Panc1 (cell line): ENCODE results near the gene NR6A1. TPM values are rescaled to one million over a fixed set of nuclear protein-coding genes. Genes with fewer than 3 reads are reported as not detected.

Experiments used
- ATAC-seq: fragments of 200-7000 bp; cut with Tn5 transposase; 2 replicates; pipeline ENCODE4 v1.9.1; 2020; ENCODE audit warnings: mild to moderate bottlenecking, moderate library complexity
- BruUV-seq: library from RNA; stranded (reverse); fragments of 400-500 nt; replicated peaks from 2 replicates; lab custom pipeline; 2021; lab: Mats Ljungman, UMichigan
- CTCF ChIA-PET: fragments of 300-600 bp; sonication (Branson Sonifier 250); formaldehyde crosslinking; loops from one replicate; lab custom pipeline; 2022; ENCODE audit warnings: antibody characterized with exemption; lab: Charles Lee
- POLR2A ChIA-PET: fragments of 300-600 bp; sonication (Branson Sonifier 250); formaldehyde crosslinking; loops from one replicate; lab custom pipeline; 2022; ENCODE audit warnings: antibody characterized with exemption; lab: Charles Lee
- DNase-seq: peaks from one replicate; pipeline ENCODE4 v3.0.0-alpha.2; 2010; ENCODE audit warnings: low read depth, low spot score
- H3K27ac ChIP-seq: 2 replicates; pipeline ENCODE4 v1.5.1; 2011; ENCODE audit warnings: mild to moderate bottlenecking, low read length, inconsistent platforms
- H3K27me3 ChIP-seq: fragments of 200-500 bp; sonication (Bioruptor generic); 2 replicates; pipeline ENCODE4 v1.6.0; 2014; ENCODE audit warnings: low read length, inconsistent platforms; ENCODE audit not compliant: control insufficient read depth, insufficient read depth
- H3K36me3 ChIP-seq: fragments of 200-500 bp; sonication (Bioruptor generic); 2 replicates; pipeline ENCODE4 v1.5.1; 2014; ENCODE audit warnings: inconsistent platforms, mild to moderate bottlenecking, low read length, moderate library complexity; ENCODE audit not compliant: control insufficient read depth, insufficient read depth
- H3K4me1 ChIP-seq: 2 replicates; pipeline ENCODE4 v1.5.1; 2011; ENCODE audit warnings: inconsistent platforms, mild to moderate bottlenecking, low read length, moderate library complexity; ENCODE audit not compliant: control insufficient read depth, insufficient read depth
- H3K4me3 ChIP-seq, 2 experiments: 2 replicates each; pipeline ENCODE4 v1.5.1; 2011 to 2012; ENCODE audit warnings: low read depth in 2 of 2, low read length in 2 of 2, mild to moderate bottlenecking in 2 of 2, inconsistent platforms in 1 of 2, moderate library complexity in 1 of 2
- H3K9me3 ChIP-seq: fragments of 200-500 bp; sonication (Bioruptor generic); 2 replicates; pipeline ENCODE4 v1.5.1; 2014; ENCODE audit warnings: low read depth, mild to moderate bottlenecking, inconsistent platforms, low read length, moderate library complexity; ENCODE audit not compliant: control insufficient read depth, insufficient read depth
- POLR2AphosphoS5 ChIP-seq: IDR thresholded peaks from 2 replicates; pipeline ENCODE4 v1.6.1; 2012; ENCODE audit warnings: mild to moderate bottlenecking, low read depth, low read length, moderate library complexity
- SIN3A ChIP-seq: IDR thresholded peaks from 2 replicates; pipeline ENCODE4 v1.6.1; 2012; ENCODE audit warnings: low read depth, mild to moderate bottlenecking, low read length, moderate library complexity, borderline replicate concordance; ENCODE audit not compliant: insufficient read depth
- TCF7L2 ChIP-seq: IDR thresholded peaks from 2 replicates; pipeline ENCODE4 v1.6.1; 2011; ENCODE audit warnings: mild to moderate bottlenecking, low read depth, low read length, inconsistent platforms
- in situ Hi-C: cut with HindIII; loops from 2 replicates; pipeline ENCODE4 v1.10.0; 2016; ENCODE audit warnings: low sequenced_read_pairs, low pct_unique_long_range_greater_than_20kb
- intact Hi-C: fragments of 100-400 bp; cut with micrococcal nuclease; formaldehyde crosslinking; loops from one replicate; pipeline ENCODE4 v1.10.0; 2022; ENCODE audit not compliant: unreplicated experiment
- total RNA-seq: library from RNA; stranded (reverse); gene quantifications from one replicate; pipeline ENCODE4 v1.2.1, GENCODE V29; 2021; ENCODE audit not compliant: unreplicated experiment
- TF ChIP-seq, protein P1 (sequence below): fragments of 450-650 bp; IDR thresholded peaks from 2 replicates; pipeline ENCODE4 v1.5.1; 2017; ENCODE audit warnings: mild to moderate bottlenecking
- TF ChIP-seq, protein P2 (sequence below), 2 experiments: IDR thresholded peaks; 2 replicates each; pipeline ENCODE4 v1.6.1; 2011 to 2012; ENCODE audit warnings: low read depth in 2 of 2, control low read depth in 1 of 2, low read length in 1 of 2, mild to moderate bottlenecking in 1 of 2, moderate library complexity in 1 of 2; ENCODE audit not compliant: insufficient read depth in 1 of 2

The NR6A1 gene
- total RNA-seq, 1 experiment from 2014 or later, result 7.6 TPM

DNA sequence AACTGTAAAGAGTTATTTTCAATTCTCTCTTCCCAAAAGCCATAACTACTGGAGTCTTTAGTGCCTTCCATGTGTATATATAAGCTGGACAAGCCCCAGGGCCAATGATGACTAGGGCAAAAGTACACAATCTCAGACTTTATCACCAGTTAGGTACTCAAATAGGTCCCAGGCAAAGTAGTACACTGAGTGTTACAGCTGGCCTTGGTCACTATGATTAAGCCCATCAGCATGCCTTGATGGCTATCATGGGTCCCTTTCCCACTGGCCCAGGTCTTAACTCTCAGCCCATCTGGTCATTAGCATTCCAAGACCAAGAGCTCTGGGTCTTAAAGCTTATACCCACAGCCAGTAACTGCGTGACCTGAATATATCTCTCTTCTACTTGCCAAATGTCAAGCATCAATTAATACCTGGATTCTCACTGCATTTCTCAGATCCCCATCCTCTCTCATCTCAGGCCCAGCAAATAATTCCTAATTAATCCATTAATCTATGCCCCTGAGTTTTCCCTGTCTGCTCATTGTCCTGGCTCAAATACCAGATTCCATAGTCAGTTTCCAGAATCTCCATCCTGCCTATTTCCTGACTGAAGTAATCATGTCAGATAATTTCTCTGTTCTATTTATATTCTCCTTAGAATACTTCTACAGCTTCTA, 62.3 kb downstream of the NR6A1 start:
- ATAC-seq (peak; percentile 81), DNase-seq (peak; percentile 15)
- in situ Hi-C loops (no loop called here), intact Hi-C loops (no loop called here)
- Histone ChIP-seq H3K36me3 (no peaks in the 10 kb centered on the region), H3K27me3 (no peaks in the 10 kb centered on the region), H3K4me1 (peaks cover 24% of the 10 kb centered on the region), H3K4me3 (no peak overlapping the region), H3K9me3 (no peaks in the 10 kb centered on the region), H3K27ac (peak overlapping the region; percentile 59)
- CTCF ChIA-PET, result interaction anchor here (1.1 kb wide), 1 partner anchor 91 kb away, joined by 3 read pairs; no protein-coding TSS in a partner anchor
- no TSS peak for BruUV-seq
- POLR2A ChIA-PET, result no interaction called here
- TF ChIP-seq, protein P1, sequence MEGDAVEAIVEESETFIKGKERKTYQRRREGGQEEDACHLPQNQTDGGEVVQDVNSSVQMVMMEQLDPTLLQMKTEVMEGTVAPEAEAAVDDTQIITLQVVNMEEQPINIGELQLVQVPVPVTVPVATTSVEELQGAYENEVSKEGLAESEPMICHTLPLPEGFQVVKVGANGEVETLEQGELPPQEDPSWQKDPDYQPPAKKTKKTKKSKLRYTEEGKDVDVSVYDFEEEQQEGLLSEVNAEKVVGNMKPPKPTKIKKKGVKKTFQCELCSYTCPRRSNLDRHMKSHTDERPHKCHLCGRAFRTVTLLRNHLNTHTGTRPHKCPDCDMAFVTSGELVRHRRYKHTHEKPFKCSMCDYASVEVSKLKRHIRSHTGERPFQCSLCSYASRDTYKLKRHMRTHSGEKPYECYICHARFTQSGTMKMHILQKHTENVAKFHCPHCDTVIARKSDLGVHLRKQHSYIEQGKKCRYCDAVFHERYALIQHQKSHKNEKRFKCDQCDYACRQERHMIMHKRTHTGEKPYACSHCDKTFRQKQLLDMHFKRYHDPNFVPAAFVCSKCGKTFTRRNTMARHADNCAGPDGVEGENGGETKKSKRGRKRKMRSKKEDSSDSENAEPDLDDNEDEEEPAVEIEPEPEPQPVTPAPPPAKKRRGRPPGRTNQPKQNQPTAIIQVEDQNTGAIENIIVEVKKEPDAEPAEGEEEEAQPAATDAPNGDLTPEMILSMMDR, result no peak
- no peak for TF ChIP-seq TCF7L2
- no peak for TF ChIP-seq POLR2AphosphoS5
- TF ChIP-seq SIN3A, result no peak
- TF ChIP-seq, protein P2, sequence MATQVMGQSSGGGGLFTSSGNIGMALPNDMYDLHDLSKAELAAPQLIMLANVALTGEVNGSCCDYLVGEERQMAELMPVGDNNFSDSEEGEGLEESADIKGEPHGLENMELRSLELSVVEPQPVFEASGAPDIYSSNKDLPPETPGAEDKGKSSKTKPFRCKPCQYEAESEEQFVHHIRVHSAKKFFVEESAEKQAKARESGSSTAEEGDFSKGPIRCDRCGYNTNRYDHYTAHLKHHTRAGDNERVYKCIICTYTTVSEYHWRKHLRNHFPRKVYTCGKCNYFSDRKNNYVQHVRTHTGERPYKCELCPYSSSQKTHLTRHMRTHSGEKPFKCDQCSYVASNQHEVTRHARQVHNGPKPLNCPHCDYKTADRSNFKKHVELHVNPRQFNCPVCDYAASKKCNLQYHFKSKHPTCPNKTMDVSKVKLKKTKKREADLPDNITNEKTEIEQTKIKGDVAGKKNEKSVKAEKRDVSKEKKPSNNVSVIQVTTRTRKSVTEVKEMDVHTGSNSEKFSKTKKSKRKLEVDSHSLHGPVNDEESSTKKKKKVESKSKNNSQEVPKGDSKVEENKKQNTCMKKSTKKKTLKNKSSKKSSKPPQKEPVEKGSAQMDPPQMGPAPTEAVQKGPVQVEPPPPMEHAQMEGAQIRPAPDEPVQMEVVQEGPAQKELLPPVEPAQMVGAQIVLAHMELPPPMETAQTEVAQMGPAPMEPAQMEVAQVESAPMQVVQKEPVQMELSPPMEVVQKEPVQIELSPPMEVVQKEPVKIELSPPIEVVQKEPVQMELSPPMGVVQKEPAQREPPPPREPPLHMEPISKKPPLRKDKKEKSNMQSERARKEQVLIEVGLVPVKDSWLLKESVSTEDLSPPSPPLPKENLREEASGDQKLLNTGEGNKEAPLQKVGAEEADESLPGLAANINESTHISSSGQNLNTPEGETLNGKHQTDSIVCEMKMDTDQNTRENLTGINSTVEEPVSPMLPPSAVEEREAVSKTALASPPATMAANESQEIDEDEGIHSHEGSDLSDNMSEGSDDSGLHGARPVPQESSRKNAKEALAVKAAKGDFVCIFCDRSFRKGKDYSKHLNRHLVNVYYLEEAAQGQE (IDR thresholded peaks at IDR 0.05; ENCODE audit: insufficient read depth in 1 of 2, low read depth in 2 of 2, low read length in 1 of 2), result no peak

DNA sequence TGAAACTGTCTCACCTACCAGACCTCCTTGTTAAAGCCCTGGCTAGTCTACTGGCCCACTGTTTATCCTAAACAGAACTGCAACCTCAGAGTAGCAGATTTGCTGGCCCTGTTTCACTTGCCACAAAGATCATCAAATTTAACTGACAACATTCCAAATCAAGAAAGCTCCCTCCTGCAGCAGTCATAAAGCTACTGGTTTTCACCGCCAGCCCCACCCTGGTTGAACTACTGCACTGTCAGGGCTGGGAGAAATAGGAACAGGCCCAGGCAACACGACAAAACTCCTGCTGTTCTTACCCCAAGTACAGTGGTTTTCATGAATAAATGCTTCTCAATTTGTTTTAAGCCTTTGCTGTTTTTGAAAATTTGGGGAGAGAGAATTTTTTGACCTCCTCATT, 63.0 kb downstream of the NR6A1 start:
- DNase-seq, result no peak
- Histone ChIP-seq H3K27ac (peak overlapping the region; percentile 54), H3K9me3 (no peaks in the 10 kb centered on the region), H3K4me1 (peaks cover 24% of the 10 kb centered on the region), H3K27me3 (no peaks in the 10 kb centered on the region), H3K4me3 (no peak overlapping the region), H3K36me3 (no peaks in the 10 kb centered on the region)
- CTCF ChIA-PET, result no interaction called here
- no peak for TF ChIP-seq SIN3A
- TF ChIP-seq, protein P2 (IDR thresholded peaks at IDR 0.05; ENCODE audit: insufficient read depth in 1 of 2, low read depth in 2 of 2, low read length in 1 of 2), result no peak
- TF ChIP-seq TCF7L2, result no peak
- TF ChIP-seq, protein P1, result no peak
- no peak for TF ChIP-seq POLR2AphosphoS5
- intact Hi-C loops, result no loop called here
- POLR2A ChIA-PET, result no interaction called here
- in situ Hi-C loops, result no loop called here
- BruUV-seq, result no TSS peak
- ATAC-seq, result peak; percentile 40
